Stimulated activated CD4-positive, alpha-beta T cell treated with anti-CD3 and anti-CD28 coated beads, Interleukin-12 subunit alpha, Interleukin-12 subunit beta, amount 100 ng/mL, for 24 hours (primary cell): Measurements from ENCODE around the gene SNRNP200.
A peak's percentile ranks its signal among the peaks of the same experiment; 100 is the strongest.
"Not testable (repeated sequence)": the region's sequence is repeated elsewhere in the genome, so short reads cannot be mapped to it uniquely, and the experiment has no call there.

ENCODE experiments used
- DNase-seq, 2 experiments: peaks; one replicate each; pipeline ENCODE4 v3.0.0-alpha.2; 2020; ENCODE audit warnings: low read depth in 2 of 2

The SNRNP200 gene

DNA sequence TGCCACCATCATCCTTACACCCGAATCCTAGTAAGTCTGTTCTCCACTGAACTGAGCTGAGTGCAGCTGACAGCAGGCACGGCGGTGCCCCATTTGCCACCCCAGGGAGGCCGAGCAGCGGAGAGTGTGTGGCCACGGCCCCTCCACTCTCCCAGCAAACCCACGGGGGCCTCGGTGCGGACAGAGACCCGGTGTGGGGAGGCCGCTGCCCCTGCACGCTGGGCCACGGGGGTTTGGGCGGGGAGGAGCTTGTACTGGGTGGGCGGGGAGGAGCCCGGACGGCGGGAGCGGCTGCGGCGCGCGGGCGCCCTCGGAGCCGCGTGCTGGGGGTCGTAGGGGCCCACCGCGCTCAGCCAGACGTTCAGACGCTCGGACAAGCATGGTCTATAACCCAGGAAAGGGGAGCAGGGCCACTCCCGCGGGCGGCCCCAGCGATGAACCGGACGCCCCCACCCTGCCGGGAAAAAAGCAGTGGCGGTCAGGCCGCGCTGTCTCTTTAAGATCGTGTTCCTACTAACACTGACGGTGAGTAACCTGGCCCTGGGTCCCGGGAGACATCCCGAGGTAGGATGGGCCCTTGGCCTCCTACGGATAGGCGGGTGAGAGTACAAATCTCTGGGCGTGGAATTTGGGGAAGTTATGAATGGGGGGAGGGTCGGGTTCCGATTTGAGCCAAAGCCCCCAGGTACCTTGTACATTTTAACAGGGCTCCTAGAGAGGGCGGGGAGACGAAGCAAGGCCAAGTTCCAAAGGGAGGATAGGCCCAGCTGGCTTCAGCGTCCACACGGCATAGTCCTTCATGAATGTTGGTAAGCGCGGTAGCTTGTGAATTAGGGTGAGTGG, 19.9 kb upstream of the SNRNP200 start, which contains the start of gene ITPRIPL1:
TSS of gene ITPRIPL1 (plus strand) at position 277 of the 843 bp plus-strand sequence. CDS start at position 800, 523 bp downstream.
- peak in 1 of 2 experiments; percentile 39 for DNase-seq

DNA sequence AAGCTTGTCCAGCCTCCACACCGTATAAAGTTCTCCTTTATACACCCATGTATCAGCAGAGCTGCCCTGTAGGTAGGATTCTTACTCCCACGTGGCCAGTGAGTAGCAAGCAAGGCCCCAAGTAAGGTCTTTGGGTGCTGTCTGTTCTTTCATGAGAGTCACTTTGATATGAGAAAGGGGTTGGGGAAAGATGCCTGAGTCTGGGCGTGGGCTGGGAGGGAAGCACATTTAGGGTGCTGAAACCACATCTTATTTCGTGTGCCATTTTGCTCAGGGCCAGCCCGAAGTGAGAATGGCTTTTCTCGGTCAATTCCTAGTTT, 19.3 kb upstream of the SNRNP200 start:
- peak in 1 of 2 experiments; percentile 30 for DNase-seq

DNA sequence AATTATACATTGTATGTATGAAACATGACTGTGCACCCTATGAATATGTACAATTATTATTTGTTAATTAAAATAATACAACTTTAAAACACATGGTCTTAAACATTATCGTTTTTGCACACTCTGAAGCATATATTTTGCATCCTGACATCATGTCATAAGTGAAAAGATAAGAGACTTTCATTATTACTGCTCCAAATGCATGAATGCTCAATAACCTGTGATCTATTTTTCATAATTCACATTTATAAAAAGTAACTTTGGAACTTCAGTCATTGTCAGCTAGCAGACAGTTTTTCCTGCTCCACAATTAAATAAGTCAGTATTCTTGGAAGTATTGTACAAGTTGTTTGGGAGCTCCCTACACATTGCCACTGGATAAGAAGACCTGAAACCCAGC, 18.5 kb upstream of the SNRNP200 start:
- no peak for DNase-seq

DNA sequence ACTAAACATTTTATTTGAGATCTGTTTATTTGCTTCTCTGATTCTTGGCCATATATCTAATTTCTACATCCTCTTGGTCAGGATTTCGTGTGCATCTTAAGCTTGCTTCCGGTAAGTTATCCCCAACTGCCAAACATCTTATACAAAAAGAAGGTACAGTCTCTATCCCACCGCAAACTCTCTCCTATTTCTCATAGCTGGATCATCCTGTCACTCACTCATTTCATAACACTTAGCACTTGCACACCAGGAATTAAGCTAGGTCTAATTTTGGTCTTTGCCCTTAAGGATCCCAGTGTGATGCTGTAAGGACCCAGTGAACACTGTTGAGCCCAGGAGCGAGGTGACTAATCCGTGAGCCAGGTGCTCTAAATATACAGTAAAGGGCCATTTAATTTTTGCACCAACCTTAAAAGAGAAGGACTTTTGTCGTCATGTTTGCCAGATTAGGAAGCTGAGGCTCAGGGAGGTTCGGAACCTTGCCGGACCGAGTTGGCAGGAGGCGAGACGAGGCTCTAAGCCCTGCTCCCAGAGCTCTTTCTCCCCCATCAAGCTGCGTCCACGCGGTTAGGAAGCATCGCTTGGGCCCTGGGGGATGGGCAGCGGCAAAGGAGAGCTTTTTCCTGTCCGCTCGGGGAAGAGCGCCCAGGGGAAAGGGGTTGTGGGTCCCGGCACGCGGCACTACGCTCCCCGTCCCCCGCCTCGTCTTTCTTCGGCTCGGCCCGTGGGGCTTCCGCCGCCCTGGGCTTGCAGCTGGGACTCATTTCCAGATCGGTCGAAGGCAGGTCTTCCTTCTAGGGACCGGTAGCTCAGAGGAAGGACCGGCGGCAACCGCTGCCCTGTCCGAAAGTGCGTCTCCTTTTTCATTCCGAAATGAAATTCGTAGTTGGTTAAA, 15.6 kb upstream of the SNRNP200 start:
- peak in 1 of 2 experiments; percentile 36 for DNase-seq

DNA sequence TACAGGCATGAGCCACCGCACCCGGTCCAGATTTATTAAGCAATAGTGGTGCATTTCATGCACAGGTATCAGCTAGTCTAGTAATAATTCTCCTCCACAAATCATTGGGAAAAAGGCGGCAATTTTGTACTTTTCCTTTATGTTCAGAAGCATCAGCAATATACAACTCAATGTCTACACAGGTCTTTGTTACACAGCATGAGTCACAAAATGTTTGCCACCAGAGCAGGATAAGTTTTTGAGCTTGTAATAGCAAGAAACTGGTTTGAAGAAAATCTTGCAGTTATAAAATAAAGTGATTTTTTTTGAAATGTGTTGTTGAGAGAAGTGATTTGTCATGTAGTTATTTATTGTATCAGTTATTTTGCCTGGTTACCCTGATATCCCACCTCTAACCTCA, 15.0 kb upstream of the SNRNP200 start:
- DNase-seq = no peak

DNA sequence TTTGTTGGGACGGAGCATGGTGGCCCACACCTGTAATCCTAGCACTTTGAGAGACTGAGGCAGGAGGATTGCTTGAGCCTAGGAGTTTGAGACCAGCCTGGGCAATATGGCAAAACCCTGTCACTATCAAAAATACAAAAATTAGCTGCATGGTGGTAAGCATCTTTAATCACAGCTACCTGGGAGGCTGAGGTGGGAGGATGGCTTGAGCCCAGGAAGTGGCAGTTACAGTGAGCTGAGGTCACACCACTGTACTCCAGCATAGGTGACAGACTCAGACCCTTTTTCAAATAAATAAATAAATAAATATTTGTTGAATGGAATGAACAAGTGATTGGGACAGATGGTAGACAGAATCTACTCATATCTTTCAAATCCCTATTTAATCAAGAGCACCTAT, 14.1 kb upstream of the SNRNP200 start:
- no peak for DNase-seq

DNA sequence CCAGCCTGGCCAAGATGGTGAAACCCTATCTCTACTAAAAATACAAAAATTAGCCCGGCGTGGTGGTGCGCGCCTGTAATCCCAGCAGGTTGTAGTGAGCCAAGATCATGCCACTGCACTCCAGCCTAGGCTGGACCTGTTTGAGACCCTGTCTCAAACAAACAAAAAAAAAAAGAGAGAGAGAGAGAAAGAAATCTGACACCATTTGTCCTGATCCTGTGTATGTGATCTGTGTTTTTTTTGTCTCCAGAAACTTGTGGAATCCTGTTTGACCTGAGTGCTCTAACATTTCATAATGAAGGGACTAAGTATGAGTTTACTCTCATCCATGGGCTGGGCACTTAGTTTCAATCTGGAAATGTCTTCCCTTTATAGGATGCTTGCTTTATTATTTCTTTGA, 13.4 kb upstream of the SNRNP200 start:
- DNase-seq = no peak

DNA sequence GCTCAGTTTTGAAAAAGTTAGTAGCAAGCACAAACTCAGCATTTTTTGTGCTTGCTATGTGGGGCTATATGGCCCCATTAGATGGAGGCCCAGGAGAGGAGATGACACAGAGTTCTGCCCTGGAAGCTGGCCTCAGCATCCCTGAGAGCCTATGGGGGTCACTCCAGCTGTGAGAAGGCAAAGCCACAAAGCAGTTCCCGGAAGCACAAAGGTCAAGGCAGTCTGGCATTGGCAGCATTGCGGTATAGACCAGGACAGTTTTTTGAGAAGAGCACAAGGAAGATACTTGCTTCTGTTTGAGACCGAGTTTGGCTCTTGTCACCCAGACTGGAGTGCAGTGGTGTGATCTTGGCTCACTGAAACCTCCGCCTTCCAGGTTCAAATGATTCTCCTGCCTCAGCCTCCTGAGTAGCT, 12.2 kb upstream of the SNRNP200 start:
- DNase-seq = no peak

DNA sequence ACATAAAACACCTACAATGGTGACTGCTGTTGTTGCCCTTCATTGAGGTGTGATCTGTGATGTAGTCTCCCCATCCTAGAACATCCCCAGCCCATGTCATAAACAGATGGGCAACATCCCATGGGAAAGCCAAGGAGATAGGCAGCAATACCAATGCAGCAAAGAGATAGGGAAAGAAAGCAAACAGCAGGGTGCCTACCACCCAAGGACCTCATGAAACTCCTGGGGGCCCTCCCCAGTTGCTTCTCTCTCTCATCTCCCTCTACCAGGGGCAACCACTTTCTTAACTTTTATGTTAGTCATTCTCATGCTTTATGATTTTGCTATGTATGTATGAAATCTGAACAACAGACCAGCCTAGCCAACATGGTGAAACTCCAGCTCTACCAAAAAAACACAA, 11.7 kb upstream of the SNRNP200 start:
- no peak for DNase-seq

DNA sequence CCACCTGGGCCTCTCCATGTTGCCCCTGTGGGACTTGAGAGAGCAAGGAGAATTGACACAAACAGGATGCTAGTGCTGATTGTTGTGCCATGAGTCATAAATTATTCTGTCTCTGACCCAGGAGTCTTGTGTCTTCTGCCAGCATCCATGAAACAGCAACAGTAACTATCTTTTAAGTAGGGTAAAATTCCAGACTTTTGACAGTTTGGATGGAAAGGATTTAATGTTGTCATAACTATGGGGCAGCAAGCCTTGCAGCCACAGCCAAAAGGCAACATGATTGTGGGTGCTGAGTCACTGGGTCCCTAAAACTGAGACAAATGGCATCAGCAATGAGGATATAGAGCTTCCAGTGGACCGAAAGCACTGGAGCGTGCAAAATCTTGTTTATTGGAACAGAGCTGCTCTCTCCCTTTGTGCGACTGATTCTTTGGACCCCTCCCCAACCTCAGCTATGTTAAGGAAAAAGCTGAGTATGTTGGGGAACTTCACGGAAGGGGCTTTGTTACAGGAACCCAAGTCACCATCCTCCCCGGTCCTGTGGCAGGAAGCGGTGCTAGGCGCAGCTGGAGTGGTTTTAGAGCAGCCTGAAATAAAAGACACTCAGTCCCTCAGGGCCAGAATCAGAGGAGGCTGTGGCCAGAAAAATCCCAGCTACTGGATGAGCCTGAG, 10.2 kb upstream of the SNRNP200 start:
- DNase-seq = no peak

DNA sequence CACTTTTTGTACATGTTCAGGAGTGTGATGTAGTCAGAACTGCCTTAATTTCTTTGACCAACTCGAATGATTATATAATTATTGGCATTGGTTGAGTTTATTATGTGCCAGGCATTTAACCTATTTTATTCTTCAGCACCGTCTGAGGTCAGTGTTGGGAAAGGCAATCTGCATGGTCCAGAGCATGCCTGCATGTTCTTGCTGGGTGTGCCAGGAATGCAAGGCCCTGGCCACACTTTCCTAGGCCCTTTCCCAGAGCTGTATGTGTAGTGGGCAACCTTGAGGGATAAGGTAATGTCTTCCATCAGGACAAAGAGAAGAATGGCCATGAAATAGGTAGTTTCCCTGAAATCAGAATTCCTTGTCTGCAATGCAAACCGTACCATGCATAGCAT, 9.7 kb upstream of the SNRNP200 start:
- DNase-seq = no peak

DNA sequence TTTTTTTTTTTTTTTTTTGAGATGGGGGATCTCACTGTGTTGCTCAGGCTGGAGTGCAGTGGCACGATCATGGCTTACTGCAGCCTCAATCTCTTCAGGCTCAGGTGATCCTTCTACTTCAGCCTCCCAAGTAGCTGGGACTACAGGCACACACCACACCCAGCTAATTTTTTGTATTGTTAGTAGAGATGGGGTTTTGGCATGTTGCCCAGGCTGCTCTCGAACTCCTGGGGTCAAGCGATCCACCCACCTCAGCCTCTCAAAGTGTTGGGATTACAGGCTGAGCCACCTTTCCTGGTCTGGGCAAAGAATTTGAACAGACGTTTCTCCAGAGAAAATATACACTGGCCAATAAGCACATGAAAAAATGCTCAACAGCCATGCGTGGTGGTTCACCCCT, 2.9 kb upstream of the SNRNP200 start:
- no peak for DNase-seq

DNA sequence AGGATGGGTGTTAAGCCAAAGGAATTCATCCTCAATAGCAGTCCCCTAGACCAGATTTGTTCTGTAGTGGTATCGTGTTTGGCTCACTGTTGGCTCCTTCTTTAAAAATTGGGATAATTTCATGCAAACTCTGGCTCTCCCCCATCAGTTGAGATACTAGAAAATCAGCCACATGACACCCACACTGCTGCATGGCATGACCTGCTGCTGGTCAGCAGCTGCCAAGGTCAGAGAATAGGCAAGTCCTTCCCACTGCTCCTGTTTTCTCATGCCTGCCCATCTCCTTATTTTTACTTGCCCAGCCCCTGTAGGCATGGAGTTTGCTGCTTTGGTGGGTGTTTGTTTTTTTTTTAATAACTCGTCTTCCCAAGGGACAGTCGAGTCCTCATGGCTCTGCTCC, 1.0 kb upstream of the SNRNP200 start:
- no peak for DNase-seq

DNA sequence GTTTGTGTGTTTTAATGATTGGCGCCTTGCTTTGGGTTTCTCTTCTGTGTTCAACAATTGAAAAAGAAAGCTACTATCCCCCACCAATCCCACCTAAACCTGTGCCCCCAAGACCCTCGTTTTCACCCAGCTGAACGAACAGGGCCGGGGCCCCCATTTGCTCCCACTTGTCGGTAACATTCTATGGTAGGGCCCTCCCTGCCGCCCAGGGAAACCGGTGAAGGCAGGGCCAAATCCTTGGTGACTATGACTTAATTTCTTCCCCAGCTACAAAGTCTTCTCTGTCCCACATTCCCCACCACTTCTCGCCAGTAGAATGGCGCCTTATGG, 598 bp upstream of the SNRNP200 start:
- no peak for DNase-seq

DNA sequence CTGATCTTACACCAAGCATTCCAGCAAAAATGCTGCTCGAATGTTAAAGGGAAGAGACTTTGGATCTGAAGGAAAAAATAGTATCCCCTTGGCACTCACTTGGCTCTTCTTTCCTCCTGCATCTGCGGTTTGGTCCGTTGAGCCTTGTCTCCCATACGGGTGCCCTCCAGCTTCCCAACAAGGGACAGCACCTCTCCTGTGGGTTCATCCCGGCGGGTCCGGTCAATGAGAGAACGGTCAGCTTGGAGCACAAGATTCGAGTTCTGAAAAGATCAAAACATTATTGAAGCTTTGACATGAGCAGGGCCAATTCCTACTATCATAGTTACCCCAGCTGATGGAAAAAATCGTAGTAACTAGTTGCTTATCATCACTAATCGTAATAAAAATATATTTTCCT, 740 bp downstream of the SNRNP200 start:
- DNase-seq = no peak

DNA sequence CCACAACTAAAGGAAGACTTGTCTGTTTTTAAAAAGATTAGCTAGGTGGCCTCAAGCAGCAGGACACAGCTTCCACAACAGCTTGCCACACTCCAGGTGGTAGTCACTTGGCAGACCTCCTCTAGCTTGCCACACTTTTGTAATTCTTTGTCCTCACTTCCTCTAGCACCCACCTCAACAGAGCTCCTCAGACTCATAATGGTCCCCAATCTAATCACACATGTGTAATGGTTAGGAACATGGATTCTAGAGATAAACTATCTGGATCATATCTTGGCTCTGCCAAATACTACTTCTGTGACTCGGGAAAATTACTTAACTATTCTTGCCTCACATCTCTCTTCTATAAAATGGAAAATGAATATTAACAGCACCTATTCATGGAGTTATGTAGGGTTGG, 3.5 kb downstream of the SNRNP200 start:
- no peak for DNase-seq

DNA sequence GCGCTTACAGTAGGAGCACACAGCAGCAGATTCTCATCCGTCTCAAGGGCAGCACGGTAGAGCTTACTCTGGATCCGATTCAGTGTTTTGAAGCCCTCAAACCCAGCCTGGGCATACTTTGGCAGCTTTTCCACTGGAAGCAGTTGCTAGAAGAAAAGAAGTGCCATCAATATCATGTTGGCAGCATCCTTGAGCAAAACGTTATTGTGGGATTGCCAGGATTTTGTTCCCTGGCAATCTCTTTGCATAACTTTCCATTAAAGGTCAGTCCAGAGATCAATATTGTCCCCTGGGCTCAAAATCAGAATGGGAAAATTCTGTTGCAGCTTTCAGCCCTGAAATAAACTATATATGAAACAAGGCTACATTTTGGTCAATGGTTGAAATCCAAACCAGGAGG, 8.4 kb downstream of the SNRNP200 start:
- no peak for DNase-seq

DNA sequence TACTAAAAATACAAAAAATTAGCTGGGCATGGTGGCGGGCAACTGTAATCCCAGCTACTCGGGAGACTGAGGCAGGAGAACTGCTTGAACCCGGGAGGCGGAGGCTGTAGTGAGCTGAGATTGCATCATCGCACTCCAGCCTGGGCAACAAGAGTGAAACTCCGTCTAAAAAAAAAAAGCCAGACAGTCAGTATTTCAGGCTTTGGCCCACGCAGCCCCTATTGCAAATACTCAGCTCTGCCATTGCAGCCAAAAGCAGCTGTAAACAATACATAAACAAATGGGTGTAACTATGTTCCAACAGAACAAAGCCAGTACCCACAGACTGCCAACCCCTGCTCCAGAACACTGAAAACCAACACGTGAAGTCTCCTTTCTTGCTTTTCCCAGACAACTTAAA, 11.1 kb downstream of the SNRNP200 start:
- DNase-seq = not testable (repeated sequence)

DNA sequence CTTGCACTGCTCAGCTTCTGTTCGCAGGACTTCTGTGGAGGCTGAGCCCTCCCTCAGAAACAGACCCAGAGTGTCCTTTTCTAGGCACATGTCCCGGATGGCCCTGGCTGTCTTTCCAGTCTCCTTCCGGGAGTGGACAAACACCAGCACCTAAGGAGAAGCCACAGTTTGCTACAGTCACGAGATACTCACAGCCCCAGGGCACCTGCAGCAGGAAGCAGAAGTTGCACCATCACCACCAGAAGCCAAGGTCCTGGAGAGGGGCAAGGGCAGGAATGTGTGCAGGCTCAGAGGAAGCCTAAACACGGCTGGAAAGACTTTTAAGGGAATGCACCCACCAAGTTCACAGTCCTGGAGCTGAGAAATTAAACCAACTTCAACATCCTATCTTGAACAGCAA, 13.6 kb downstream of the SNRNP200 start:
- no peak for DNase-seq

DNA sequence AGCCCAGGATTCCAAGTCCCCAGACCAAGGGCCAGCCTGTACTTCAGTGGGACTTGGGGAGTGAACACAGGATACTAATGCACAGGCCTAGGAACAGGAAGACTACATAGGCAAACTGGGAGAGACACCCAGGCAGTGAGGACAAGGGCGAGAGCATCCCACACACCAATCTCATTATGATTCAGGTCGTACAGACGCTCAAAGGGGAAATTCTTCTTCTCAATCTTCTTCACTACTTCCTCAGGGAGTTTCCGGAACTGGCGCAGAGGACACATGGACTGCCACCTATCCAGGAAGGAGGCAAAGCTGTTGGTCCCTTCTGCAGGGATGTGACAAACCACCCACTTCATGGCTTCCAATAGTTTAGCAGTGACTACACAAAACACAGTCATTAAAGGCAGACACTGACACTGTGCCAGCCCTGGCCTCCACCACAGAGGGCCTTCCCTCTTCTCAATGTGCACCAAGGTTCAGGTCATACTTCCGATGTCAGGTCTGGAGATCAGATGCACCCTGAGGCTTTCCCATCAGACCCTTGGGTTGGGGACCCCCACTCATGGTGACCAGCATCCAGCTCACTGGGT, 18.0 kb downstream of the SNRNP200 start:
- no peak for DNase-seq

DNA sequence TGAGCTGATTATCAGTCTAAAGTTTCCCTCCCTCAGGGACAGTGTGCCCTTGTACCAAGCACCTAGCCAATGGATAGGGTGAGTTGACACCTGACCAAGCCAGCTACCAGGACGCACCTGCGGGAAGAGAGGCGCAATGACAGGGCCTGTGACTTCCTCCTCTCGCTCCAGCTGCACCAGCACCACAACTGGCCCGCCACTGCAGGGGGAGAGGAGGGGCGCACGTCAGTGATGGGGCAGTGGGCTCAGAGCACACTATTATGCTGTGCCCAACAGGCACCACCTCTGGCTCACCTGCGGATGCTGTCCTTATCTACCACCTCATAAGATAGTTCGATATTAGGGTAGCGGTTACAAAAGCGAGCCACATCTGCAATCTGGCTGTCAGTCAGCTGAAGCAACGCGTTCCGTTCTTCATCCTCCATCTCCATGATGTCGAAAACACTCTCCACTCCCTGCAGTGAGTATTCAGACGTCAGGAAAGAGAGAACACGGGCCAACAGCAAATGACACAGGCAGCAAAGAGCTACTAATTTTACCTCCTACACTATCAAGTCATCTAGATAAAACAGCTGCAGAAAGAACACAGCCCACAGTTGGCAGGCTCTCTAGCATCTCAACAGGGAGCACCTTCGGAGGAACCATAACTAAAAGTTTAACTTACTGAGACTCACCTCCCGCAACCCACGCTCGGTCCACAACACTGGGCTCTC, 28.4 kb downstream of the SNRNP200 start:
- DNase-seq = no peak
